Measurements from ENCODE around the gene PIP5K1B.

DNA sequence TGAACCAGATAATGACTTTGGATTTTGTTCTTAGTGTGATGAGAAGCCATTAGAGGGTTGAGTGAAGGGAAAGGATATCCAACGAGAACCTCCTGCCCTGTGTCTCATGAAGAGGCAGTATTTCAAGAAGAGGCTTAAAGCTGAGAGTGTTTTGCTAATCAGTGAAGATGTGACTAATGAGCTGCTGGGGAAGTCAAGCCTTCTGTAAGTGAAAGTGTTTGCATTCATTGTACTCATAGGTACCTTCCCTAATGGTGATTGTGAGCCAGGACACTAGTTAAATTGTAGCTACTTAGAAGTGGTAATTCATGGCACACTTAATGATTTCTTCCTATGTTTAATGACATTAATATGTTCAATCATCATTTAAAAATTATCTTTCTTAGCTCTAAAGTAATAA lies 23.7 kb downstream of the PIP5K1B start:
- TF ChIP-seq, protein P1, sequence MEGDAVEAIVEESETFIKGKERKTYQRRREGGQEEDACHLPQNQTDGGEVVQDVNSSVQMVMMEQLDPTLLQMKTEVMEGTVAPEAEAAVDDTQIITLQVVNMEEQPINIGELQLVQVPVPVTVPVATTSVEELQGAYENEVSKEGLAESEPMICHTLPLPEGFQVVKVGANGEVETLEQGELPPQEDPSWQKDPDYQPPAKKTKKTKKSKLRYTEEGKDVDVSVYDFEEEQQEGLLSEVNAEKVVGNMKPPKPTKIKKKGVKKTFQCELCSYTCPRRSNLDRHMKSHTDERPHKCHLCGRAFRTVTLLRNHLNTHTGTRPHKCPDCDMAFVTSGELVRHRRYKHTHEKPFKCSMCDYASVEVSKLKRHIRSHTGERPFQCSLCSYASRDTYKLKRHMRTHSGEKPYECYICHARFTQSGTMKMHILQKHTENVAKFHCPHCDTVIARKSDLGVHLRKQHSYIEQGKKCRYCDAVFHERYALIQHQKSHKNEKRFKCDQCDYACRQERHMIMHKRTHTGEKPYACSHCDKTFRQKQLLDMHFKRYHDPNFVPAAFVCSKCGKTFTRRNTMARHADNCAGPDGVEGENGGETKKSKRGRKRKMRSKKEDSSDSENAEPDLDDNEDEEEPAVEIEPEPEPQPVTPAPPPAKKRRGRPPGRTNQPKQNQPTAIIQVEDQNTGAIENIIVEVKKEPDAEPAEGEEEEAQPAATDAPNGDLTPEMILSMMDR (conservative IDR thresholded peaks at IDR 0.05; ENCODE audit: low read depth, low read length): no peak
- no peak for TF ChIP-seq EZH2 (IDR thresholded peaks at IDR 0.05; ENCODE audit: low read length, unreplicated experiment)

All from PC-3 (cell line).